Neuronal stem cell (in vitro differentiated cells): ENCODE data around the gene CEP192.
A peak's percentile ranks its signal among the peaks of the same experiment; 100 is the strongest.

Experiments used
- DNase-seq: peaks from one replicate; pipeline ENCODE4 v3.0.0-alpha.2; 2013; ENCODE audit warnings: low spot score
- H2AFZ ChIP-seq: one replicate; pipeline ENCODE4 v1.6.1; 2013; ENCODE audit warnings: mild to moderate bottlenecking, low read length, inconsistent platforms
- H2AK5ac ChIP-seq: 2 replicates; pipeline ENCODE4 v1.6.1; 2013; ENCODE audit warnings: low read depth, mild to moderate bottlenecking, inconsistent platforms, low read length, moderate library complexity, mixed read lengths
- H2BK120ac ChIP-seq: 2 replicates; pipeline ENCODE4 v1.6.1; 2013; ENCODE audit warnings: low read depth, mild to moderate bottlenecking, inconsistent platforms, low read length, moderate library complexity, mixed read lengths
- H2BK12ac ChIP-seq: one replicate; pipeline ENCODE4 v1.6.1; 2013; ENCODE audit warnings: low read length, inconsistent platforms
- H2BK15ac ChIP-seq: 2 replicates; pipeline ENCODE4 v1.6.1; 2013; ENCODE audit warnings: mild to moderate bottlenecking, low read length, inconsistent platforms, mixed read lengths
- H2BK5ac ChIP-seq: one replicate; pipeline ENCODE4 v1.6.1; 2013; ENCODE audit warnings: inconsistent platforms, mild to moderate bottlenecking, low read length, moderate library complexity
- H3K14ac ChIP-seq: one replicate; pipeline ENCODE4 v1.6.1; 2013; ENCODE audit warnings: low read length, inconsistent platforms
- H3K18ac ChIP-seq: 2 replicates; pipeline ENCODE4 v1.6.1; 2013; ENCODE audit warnings: low read length, inconsistent platforms
- H3K23ac ChIP-seq: 2 replicates; pipeline ENCODE4 v1.6.1; 2013; ENCODE audit warnings: low read depth, mild to moderate bottlenecking, mixed read lengths, low read length, inconsistent platforms; ENCODE audit not compliant: poor library complexity
- H3K27ac ChIP-seq: replicated peaks from 3 replicates; pipeline ENCODE4 v1.5.1; 2013; ENCODE audit warnings: low read length, inconsistent platforms
- H3K27me3 ChIP-seq, 3 experiments: 2 replicates each; pipeline ENCODE4 v1.6.1; 2013; ENCODE audit warnings: low read length in 3 of 3, mild to moderate bottlenecking in 2 of 3, inconsistent platforms in 1 of 3, low read depth in 1 of 3, mixed read lengths in 1 of 3, moderate library complexity in 1 of 3; ENCODE audit not compliant: control insufficient read depth in 3 of 3, insufficient read depth in 3 of 3
- H3K36me3 ChIP-seq, 2 donors: replicated peaks in 1 of 2; 2 replicates each; pipeline ENCODE4 v1.6.1; 2013; ENCODE audit warnings: low read length in 2 of 2; ENCODE audit not compliant: control insufficient read depth in 2 of 2, insufficient read depth in 2 of 2
- H3K4ac ChIP-seq: 2 replicates; pipeline ENCODE4 v1.6.1; 2013; ENCODE audit warnings: inconsistent platforms, mild to moderate bottlenecking, low read length, moderate library complexity
- H3K4me1 ChIP-seq, 2 donors: 1 replicate in 1 of 2; 2 replicates in 1 of 2; pipeline ENCODE4 v1.6.1; 2013; ENCODE audit warnings: low read length in 2 of 2, low read depth in 1 of 2; ENCODE audit not compliant: control insufficient read depth in 2 of 2, insufficient read depth in 1 of 2
- H3K4me2 ChIP-seq: one replicate; pipeline ENCODE4 v1.6.1; 2013; ENCODE audit warnings: mild to moderate bottlenecking, low read length, inconsistent platforms; ENCODE audit not compliant: insufficient read depth, poor library complexity, severe bottlenecking
- H3K4me3 ChIP-seq, 2 donors: 2 replicates each; pipeline ENCODE4 v1.5.1; 2013; ENCODE audit warnings: low read length in 2 of 2, mild to moderate bottlenecking in 2 of 2, inconsistent platforms in 1 of 2, moderate library complexity in 1 of 2
- H3K79me1 ChIP-seq: one replicate; pipeline ENCODE4 v1.6.1; 2013; ENCODE audit warnings: low read depth, mild to moderate bottlenecking, inconsistent platforms, low read length, moderate library complexity
- H3K9ac ChIP-seq: one replicate; pipeline ENCODE4 v1.6.1; 2013; ENCODE audit warnings: mild to moderate bottlenecking, low read depth, low read length, inconsistent platforms; ENCODE audit not compliant: poor library complexity
- H3K9me3 ChIP-seq, 2 donors: replicated peaks in 1 of 2; 2 replicates each; pipeline versions ENCODE3 to v1.6.1; 2013; ENCODE audit warnings: low read length in 2 of 2, mild to moderate bottlenecking in 2 of 2, inconsistent platforms in 1 of 2, low read depth in 1 of 2, mixed read lengths in 1 of 2, moderate library complexity in 1 of 2; ENCODE audit not compliant: control insufficient read depth in 2 of 2, insufficient read depth in 1 of 2
- H4K8ac ChIP-seq: one replicate; pipeline ENCODE4 v1.6.1; 2013; ENCODE audit warnings: low read depth, mild to moderate bottlenecking, inconsistent platforms, low read length, moderate library complexity
- H4K91ac ChIP-seq: one replicate; pipeline ENCODE4 v1.6.1; 2013; ENCODE audit warnings: low read length, low read depth, mild to moderate bottlenecking, inconsistent platforms; ENCODE audit not compliant: poor library complexity
- WGBS, 2 donors: extraction: QIAGEN DNeasy Blood & Tissue Kit; methylation state at CpG; one replicate each; pipeline ENCODE4 v1.1.7; 2013; ENCODE audit warnings: missing lambda C conversion rate in 2 of 2, mixed read lengths in 1 of 2; ENCODE audit not compliant: insufficient read length in 2 of 2, insufficient replicate concordance in 1 of 2; ENCODE audit errors: extremely low coverage in 2 of 2; 5-methylcytosine and 5-hydroxymethylcytosine counted together

Gene CEP192

GRCh38 chr18:12946549-12947284 lies 44.4 kb upstream of the CEP192 start:
- peak; percentile 44 for DNase-seq
- Histone ChIP-seq H3K36me3 (peaks cover 4 to 25% of the 10 kb centered on the region in 2 donors), H2BK120ac (no peak overlapping the region), H3K27ac (peak overlapping the region; percentile 85), H2AK5ac (no peak overlapping the region), H4K91ac (no peak overlapping the region), H2AFZ (peak overlapping the region; percentile 91), H3K4me2 (peak overlapping the region; percentile 69), H3K14ac (no peak overlapping the region), H4K8ac (no peak overlapping the region), H2BK12ac (no peak overlapping the region), H2BK15ac (no peak overlapping the region), H3K23ac (no peak overlapping the region), H3K4me3 (peak overlapping the region; percentile 63 to 89), H2BK5ac (no peak overlapping the region), H3K27me3 (no peaks in the 10 kb centered on the region), H3K4me1 (peaks cover 3 to 6% of the 10 kb centered on the region in 2 donors), H3K9me3 (peaks cover 4 to 19% of the 10 kb centered on the region in 2 donors), H3K79me1 (peaks cover 4% of the 10 kb centered on the region), H3K4ac (no peak overlapping the region), H3K9ac (no peak overlapping the region), H3K18ac (no peak overlapping the region)
- WGBS, 2 donors = no CpG with 5 or more reads among the region's 15 CpGs

- Histone ChIP-seq H3K9me3 (peaks cover 4 to 19% of the 10 kb centered on the region in 2 donors), H2BK15ac (peak within 1 kb of the TSS; percentile 98), H2BK5ac (peak within 1 kb of the TSS; percentile 98), H3K27ac (peak within 1 kb of the TSS; percentile 98), H3K4me3 (peak within 1 kb of the TSS; percentile 94 to 97), H3K9ac (peak within 1 kb of the TSS; percentile 98), H2BK12ac (peak within 1 kb of the TSS; percentile 41), H4K8ac (peak within 1 kb of the TSS; percentile 92), H3K4ac (peak within 1 kb of the TSS; percentile 89), H4K91ac (peak within 1 kb of the TSS; percentile 95), H3K14ac (peak within 1 kb of the TSS; percentile 97), H3K79me1 (peaks cover 4% of the 10 kb centered on the region), H3K36me3 (peaks cover 4 to 32% of the 10 kb centered on the region in 2 donors), H3K18ac (peak within 1 kb of the TSS; percentile 99), H2BK120ac (peak within 1 kb of the TSS; percentile 87), H3K4me2 (peak within 1 kb of the TSS; percentile 89), H3K27me3 (no peaks in the 10 kb centered on the region), H2AK5ac (peak within 1 kb of the TSS; percentile 46), H3K23ac (peak within 1 kb of the TSS; percentile 99), H3K4me1 (peaks cover 3 to 6% of the 10 kb centered on the region in 2 donors), H2AFZ (peak within 1 kb of the TSS; percentile 100)
- WGBS, 2 donors = no CpG with 5 or more reads among the region's 58 CpGs
- DNase-seq = peak; percentile 97
Observed at GRCh38 chr18:12947285-12948049, 43.7 kb upstream of the CEP192 start, which contains the start of gene SEH1L. SEH1L (plus strand) TSS chr18:12948011; CDS start chr18:12948122, 111 bp downstream.

- Histone ChIP-seq H3K4me3 (peak overlapping the region; percentile 94 to 97), H3K18ac (peak overlapping the region; percentile 99), H3K23ac (peak overlapping the region; percentile 99), H3K27ac (peak overlapping the region; percentile 98), H2BK15ac (peak overlapping the region; percentile 98), H2BK5ac (peak overlapping the region; percentile 98), H3K36me3 (peaks cover 6 to 37% of the 10 kb centered on the region in 2 donors), H3K4ac (peak overlapping the region; percentile 89), H2BK12ac (peak overlapping the region; percentile 41), H2AFZ (peak overlapping the region; percentile 100), H3K4me2 (peak overlapping the region; percentile 89), H3K14ac (peak overlapping the region; percentile 97), H3K4me1 (peaks cover 3 to 6% of the 10 kb centered on the region in 2 donors), H4K8ac (peak overlapping the region; percentile 92), H3K9ac (peak overlapping the region; percentile 98), H3K9me3 (peaks cover 4 to 19% of the 10 kb centered on the region in 2 donors), H3K79me1 (peaks cover 4% of the 10 kb centered on the region), H2AK5ac (peak overlapping the region; percentile 46), H4K91ac (peak overlapping the region; percentile 95), H3K27me3 (no peaks in the 10 kb centered on the region), H2BK120ac (peak overlapping the region; percentile 87)
- no peak for DNase-seq
- no CpG with 5 or more reads among the region's 81 CpGs for WGBS, 2 donors
Observed at GRCh38 chr18:12948050-12948804, 42.9 kb upstream of the CEP192 start.
